PC-9 (cell line): Measurements from ENCODE around the gene CHD5. TPM values are rescaled to one million over a fixed set of nuclear protein-coding genes. Genes with fewer than 3 reads are reported as not detected.

ENCODE experiments used
- BruUV-seq: library from RNA; stranded (reverse); fragments of 400-500 nt; replicated peaks from 2 replicates; lab custom pipeline; 2021; lab: Mats Ljungman, UMichigan
- CTCF ChIA-PET: fragments of 300-600 bp; sonication (Branson Sonifier 250); formaldehyde crosslinking; loops from one replicate; lab custom pipeline; 2022; ENCODE audit warnings: antibody characterized with exemption; lab: Charles Lee
- POLR2A ChIA-PET: fragments of 300-600 bp; sonication (Branson Sonifier 250); formaldehyde crosslinking; loops from one replicate; lab custom pipeline; 2022; ENCODE audit warnings: antibody characterized with exemption; ENCODE audit not compliant: unreplicated experiment; lab: Charles Lee
- DNase-seq, 2 experiments: peaks; one replicate each; pipeline versions ENCODE4 v3.0.0 to v3.0.0-alpha.2; 2015 to 2022; ENCODE audit warnings: mixed read lengths in 1 of 2
- H2AFZ ChIP-seq: fragments of 200-600 bp; sonication (generic); 2 replicates; pipeline ENCODE4 v1.8.1; 2017; ENCODE audit warnings: antibody characterized with exemption
- H3F3A ChIP-seq: fragments of 200-600 bp; sonication (generic); 2 replicates; pipeline ENCODE4 v1.8.1; 2017; ENCODE audit warnings: antibody characterized with exemption, mild to moderate bottlenecking, low read depth; ENCODE audit not compliant: insufficient read depth
- H3K27ac ChIP-seq: fragments of 200-600 bp; sonication (generic); 2 replicates; pipeline ENCODE4 v1.6.1; 2016; ENCODE audit warnings: mixed run types
- H3K27me3 ChIP-seq: fragments of 200-600 bp; sonication (generic); 2 replicates; pipeline ENCODE4 v1.6.1; 2016; ENCODE audit warnings: low read depth, mixed run types; ENCODE audit not compliant: insufficient read depth
- H3K36me3 ChIP-seq: fragments of 200-600 bp; sonication (generic); 2 replicates; pipeline ENCODE4 v1.6.1; 2016; ENCODE audit warnings: low read depth, mixed run types
- H3K4me1 ChIP-seq: fragments of 200-600 bp; sonication (generic); replicated peaks from 2 replicates; pipeline ENCODE4 v1.6.1; 2016; ENCODE audit warnings: mixed run types; ENCODE audit not compliant: insufficient read depth
- H3K4me2 ChIP-seq: fragments of 200-600 bp; sonication (generic); 2 replicates; pipeline ENCODE4 v1.6.1; 2017; ENCODE audit warnings: mixed run types
- H3K4me3 ChIP-seq: fragments of 200-600 bp; sonication (generic); 2 replicates; pipeline ENCODE4 v1.6.1; 2016; ENCODE audit warnings: mixed run types
- H3K79me2 ChIP-seq: fragments of 200-600 bp; sonication (generic); 2 replicates; pipeline ENCODE4 v1.6.1; 2017; ENCODE audit warnings: low read depth, mixed run types
- H3K9me2 ChIP-seq: fragments of 200-600 bp; sonication (generic); 2 replicates; pipeline ENCODE4 v1.8.1; 2017; ENCODE audit warnings: mild to moderate bottlenecking; ENCODE audit not compliant: insufficient read depth
- H3K9me3 ChIP-seq: fragments of 200-600 bp; sonication (generic); 2 replicates; pipeline ENCODE4 v1.8.1; 2016; ENCODE audit warnings: low read depth; ENCODE audit not compliant: insufficient read depth
- H4K20me1 ChIP-seq: fragments of 200-600 bp; sonication (generic); 2 replicates; pipeline ENCODE4 v1.8.1; 2017; ENCODE audit not compliant: insufficient read depth
- EZH2 ChIP-seq: fragments of 200-600 bp; sonication (generic); IDR thresholded peaks from 2 replicates; pipeline ENCODE4 v1.8.0; 2017; ENCODE audit warnings: antibody characterized with exemption, low read depth
- intact Hi-C: fragments of 100-400 bp; cut with micrococcal nuclease; formaldehyde crosslinking; loops from one replicate; pipeline ENCODE4 v1.10.0; 2022; ENCODE audit not compliant: unreplicated experiment
- total RNA-seq: library from RNA; stranded (reverse); gene quantifications from 2 replicates; pipeline ENCODE4 v1.2.3, GENCODE V29; 2021
- TF ChIP-seq, protein P1 (sequence below): fragments of 200-600 bp; sonication (generic); conservative IDR thresholded peaks from 2 replicates; pipeline ENCODE4 v1.6.1; 2017; ENCODE audit warnings: mixed run types, antibody characterized with exemption, mild to moderate bottlenecking, moderate library complexity

CHD5 gene
- total RNA-seq, 1 experiment from 2014 or later = 0.50 TPM

DNA sequence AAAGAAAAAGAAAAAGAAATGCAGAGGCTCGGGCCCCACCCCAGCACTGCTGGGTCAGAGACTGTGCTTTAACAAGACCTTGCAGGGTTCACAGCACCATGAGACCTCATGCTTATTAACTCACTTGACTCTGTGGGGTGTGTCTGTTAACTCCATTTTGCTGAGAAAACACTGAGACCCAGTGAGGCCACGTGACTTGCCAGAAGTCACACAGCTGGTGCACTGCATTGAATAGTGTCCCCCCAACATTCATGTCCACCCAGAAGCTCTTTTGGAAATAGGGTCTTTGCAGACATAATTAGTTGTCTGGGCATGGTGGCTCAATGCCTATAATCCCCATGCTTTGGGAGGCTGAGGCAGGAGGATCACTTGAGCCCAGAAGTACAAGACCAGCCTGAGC lies 39.7 kb downstream of the CHD5 start:
- H3K4me3 ChIP-seq = no peak overlapping the region
- H3K4me1 ChIP-seq = peaks cover 8% of the 10 kb centered on the region; the same call in 1 of the 2 replicates
- intact Hi-C loops = no loop called here
- H2AFZ ChIP-seq = no peak overlapping the region
- ChIA-PET POLR2A (no interaction called here), CTCF (no interaction called here)
- DNase-seq = no peak
- TF ChIP-seq, protein P1, sequence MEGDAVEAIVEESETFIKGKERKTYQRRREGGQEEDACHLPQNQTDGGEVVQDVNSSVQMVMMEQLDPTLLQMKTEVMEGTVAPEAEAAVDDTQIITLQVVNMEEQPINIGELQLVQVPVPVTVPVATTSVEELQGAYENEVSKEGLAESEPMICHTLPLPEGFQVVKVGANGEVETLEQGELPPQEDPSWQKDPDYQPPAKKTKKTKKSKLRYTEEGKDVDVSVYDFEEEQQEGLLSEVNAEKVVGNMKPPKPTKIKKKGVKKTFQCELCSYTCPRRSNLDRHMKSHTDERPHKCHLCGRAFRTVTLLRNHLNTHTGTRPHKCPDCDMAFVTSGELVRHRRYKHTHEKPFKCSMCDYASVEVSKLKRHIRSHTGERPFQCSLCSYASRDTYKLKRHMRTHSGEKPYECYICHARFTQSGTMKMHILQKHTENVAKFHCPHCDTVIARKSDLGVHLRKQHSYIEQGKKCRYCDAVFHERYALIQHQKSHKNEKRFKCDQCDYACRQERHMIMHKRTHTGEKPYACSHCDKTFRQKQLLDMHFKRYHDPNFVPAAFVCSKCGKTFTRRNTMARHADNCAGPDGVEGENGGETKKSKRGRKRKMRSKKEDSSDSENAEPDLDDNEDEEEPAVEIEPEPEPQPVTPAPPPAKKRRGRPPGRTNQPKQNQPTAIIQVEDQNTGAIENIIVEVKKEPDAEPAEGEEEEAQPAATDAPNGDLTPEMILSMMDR = no peak
- TF ChIP-seq EZH2 = no peak
- no peaks in the 10 kb centered on the region for H4K20me1 ChIP-seq
- no peaks in the 10 kb centered on the region for H3K9me3 ChIP-seq
- no peaks in the 10 kb centered on the region for H3K27me3 ChIP-seq
- no peaks in the 10 kb centered on the region for H3F3A ChIP-seq
- H3K36me3 ChIP-seq = no peaks in the 10 kb centered on the region
- no peaks in the 10 kb centered on the region for H3K9me2 ChIP-seq
- no TSS peak for BruUV-seq
- no peaks in the 10 kb centered on the region for H3K79me2 ChIP-seq
- no peak overlapping the region for H3K4me2 ChIP-seq
- no peak overlapping the region for H3K27ac ChIP-seq

DNA sequence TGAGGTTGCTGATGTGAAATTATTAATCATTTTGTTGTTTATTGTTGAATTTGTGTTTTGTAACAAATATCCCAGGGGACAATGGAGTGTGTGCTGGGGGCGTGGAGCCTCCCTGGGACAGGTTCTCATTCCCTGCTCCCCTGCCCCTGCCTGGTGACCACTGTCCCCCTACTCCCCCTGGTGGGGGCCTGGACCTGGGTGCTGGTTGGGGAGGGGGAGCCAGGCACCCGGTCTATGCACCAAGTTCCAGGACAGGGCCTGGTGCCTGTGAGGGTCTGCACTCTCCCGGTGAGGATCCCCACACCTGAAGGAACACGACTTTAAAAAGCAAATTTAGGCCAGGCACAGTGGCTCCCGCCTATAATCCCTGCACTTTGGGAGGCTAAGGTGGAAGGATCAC lies 42.4 kb downstream of the CHD5 start:
- Histone ChIP-seq H3K79me2 (no peaks in the 10 kb centered on the region), H3K4me3 (no peak overlapping the region), H3K4me2 (no peak overlapping the region), H3K27me3 (no peaks in the 10 kb centered on the region), H3K36me3 (no peaks in the 10 kb centered on the region), H3K9me3 (no peaks in the 10 kb centered on the region), H3K27ac (no peak overlapping the region), H3K4me1 (no peaks in the 10 kb centered on the region), H3K9me2 (no peaks in the 10 kb centered on the region), H3F3A (no peaks in the 10 kb centered on the region), H2AFZ (no peak overlapping the region), H4K20me1 (no peaks in the 10 kb centered on the region)
- intact Hi-C loops = no loop called here
- POLR2A ChIA-PET = no interaction called here
- CTCF ChIA-PET = no interaction called here
- no TSS peak for BruUV-seq
- DNase-seq = no peak
- TF ChIP-seq, protein P1 = no peak
- TF ChIP-seq EZH2 = no peak

DNA sequence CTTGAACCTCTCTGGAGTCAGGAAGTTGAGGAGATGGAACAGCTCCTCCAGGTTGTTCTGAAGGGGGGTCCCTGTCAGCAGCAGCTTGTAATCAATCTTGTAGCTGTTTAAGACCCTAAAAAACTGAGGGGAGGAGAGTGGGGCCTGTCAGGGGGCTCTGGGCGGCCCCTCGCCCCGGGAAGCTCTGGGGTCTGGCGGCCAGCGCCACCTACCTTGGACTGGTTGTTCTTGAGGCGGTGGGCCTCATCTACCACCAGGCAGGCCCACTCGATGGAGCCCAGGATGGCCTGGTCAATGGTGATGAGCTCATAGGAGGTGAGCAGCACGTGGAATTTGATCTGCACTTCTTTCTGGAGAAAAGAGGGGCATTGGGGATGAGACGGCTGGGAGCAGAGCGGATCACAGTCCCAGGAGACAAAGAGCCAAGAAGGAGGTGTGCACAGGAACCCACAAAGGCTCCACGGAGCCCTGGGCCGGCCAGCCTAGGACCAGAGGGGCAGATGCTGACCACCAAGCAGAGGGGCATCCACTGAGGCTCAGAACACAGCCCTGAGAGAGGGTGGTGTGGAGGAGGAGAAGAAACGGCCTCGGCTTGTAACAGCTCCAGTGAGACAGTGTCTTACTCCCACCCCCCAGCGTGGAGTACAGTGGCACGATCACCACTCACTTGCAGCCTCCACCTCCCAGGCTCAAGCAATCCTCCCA lies 43.5 kb downstream of the CHD5 start:
- Histone ChIP-seq H3K9me2 (no peaks in the 10 kb centered on the region), H3K27me3 (0 out of 2 replicates have a peak, but pooled peaks cover 3% of the 10 kb centered on the region), H3F3A (no peaks in the 10 kb centered on the region), H3K27ac (no peak overlapping the region), H3K4me1 (no peaks in the 10 kb centered on the region), H3K79me2 (no peaks in the 10 kb centered on the region), H3K4me2 (no peak overlapping the region), H3K4me3 (no peak overlapping the region), H2AFZ (no peak overlapping the region), H3K36me3 (no peaks in the 10 kb centered on the region), H3K9me3 (no peaks in the 10 kb centered on the region), H4K20me1 (no peaks in the 10 kb centered on the region)
- DNase-seq = no peak
- TF ChIP-seq, protein P1 = no peak
- TF ChIP-seq EZH2 = no peak
- intact Hi-C loops = no loop called here
- BruUV-seq = no TSS peak
- ChIA-PET POLR2A (no interaction called here), CTCF (no interaction called here)
